OCI-LY1 (cell line): ENCODE data around the gene TBCE.

Experiments
- H2AFZ ChIP-seq: fragments of 200-600 bp; sonication (generic), shearing (Covaris generic); 2 replicates; pipeline ENCODE4 v1.6.0; 2014; ENCODE audit warnings: antibody characterized with exemption, mild to moderate bottlenecking, low read length
- H3F3A ChIP-seq: fragments of 200-600 bp; sonication (generic), shearing (Covaris generic); 2 replicates; pipeline ENCODE4 v1.6.0; 2014; ENCODE audit warnings: mild to moderate bottlenecking, antibody characterized with exemption, low read length, moderate library complexity; ENCODE audit not compliant: insufficient read depth
- H3K27ac ChIP-seq: fragments of 200-600 bp; sonication (generic); 2 replicates; pipeline ENCODE4 v1.5.1; 2014; ENCODE audit warnings: low read length, mixed run types, mild to moderate bottlenecking, low read depth; ENCODE audit not compliant: poor library complexity, severe bottlenecking
- H3K27me3 ChIP-seq: fragments of 200-600 bp; sonication (generic); 2 replicates; pipeline ENCODE4 v1.6.0; 2014; ENCODE audit warnings: antibody characterized with exemption, mild to moderate bottlenecking, low read length, moderate library complexity; ENCODE audit not compliant: insufficient read depth
- H3K36me3 ChIP-seq: fragments of 200-600 bp; sonication (generic); 2 replicates; pipeline ENCODE4 v1.6.1; 2014; ENCODE audit warnings: mild to moderate bottlenecking, antibody characterized with exemption, low read length, moderate library complexity, mixed read lengths; ENCODE audit not compliant: insufficient read depth
- H3K4me1 ChIP-seq: fragments of 200-600 bp; sonication (generic); 2 replicates; pipeline ENCODE4 v1.5.1; 2014; ENCODE audit warnings: mild to moderate bottlenecking, low read length, moderate library complexity; ENCODE audit not compliant: insufficient read depth, severe bottlenecking
- H3K4me2 ChIP-seq: fragments of 200-600 bp; sonication (generic), shearing (Covaris generic); 2 replicates; pipeline ENCODE4 v1.6.1; 2014; ENCODE audit warnings: low read length
- H3K4me3 ChIP-seq: fragments of 200-600 bp; sonication (generic); 2 replicates; pipeline ENCODE4 v1.5.1; 2014; ENCODE audit warnings: low read length, low read depth, mild to moderate bottlenecking, mixed read lengths; ENCODE audit not compliant: poor library complexity, severe bottlenecking
- H3K79me2 ChIP-seq: fragments of 200-600 bp; shearing (Covaris generic); 2 replicates; pipeline ENCODE4 v1.6.1; 2016; ENCODE audit warnings: mixed run types, low read length, mixed read lengths; ENCODE audit not compliant: insufficient read depth
- H3K9ac ChIP-seq: fragments of 200-600 bp; sonication (generic), shearing (Covaris generic); 2 replicates; pipeline ENCODE4 v1.6.1; 2014; ENCODE audit warnings: mild to moderate bottlenecking, low read length, mixed read lengths
- H3K9me2 ChIP-seq: fragments of 200-600 bp; sonication (generic), shearing (Covaris generic); 2 replicates; pipeline ENCODE4 v1.6.1; 2014; ENCODE audit warnings: low read depth, mild to moderate bottlenecking, low read length, mixed read lengths
- H3K9me3 ChIP-seq: fragments of 200-600 bp; shearing (Covaris generic); 2 replicates; pipeline ENCODE4 v1.6.1; 2014; ENCODE audit warnings: low read length, mixed read lengths
- H4K20me1 ChIP-seq: fragments of 200-600 bp; sonication (generic), shearing (Covaris generic); 2 replicates; pipeline ENCODE4 v1.6.0; 2016; ENCODE audit warnings: mild to moderate bottlenecking, low read length; ENCODE audit not compliant: insufficient read depth
- EZH2 ChIP-seq: fragments of 200-600 bp; sonication (generic), shearing (Covaris generic); IDR thresholded peaks from 2 replicates; pipeline ENCODE4 v1.8.0; 2017; ENCODE audit warnings: borderline replicate concordance, mixed run types, mild to moderate bottlenecking, antibody characterized with exemption, low read length, moderate library complexity, mixed read lengths
- TF ChIP-seq, protein P1 (sequence below): fragments of 200-600 bp; sonication (generic), shearing (Covaris generic); IDR thresholded peaks from 2 replicates; pipeline ENCODE4 v1.5.1; 2017; ENCODE audit warnings: mild to moderate bottlenecking, antibody characterized with exemption, low read length, moderate library complexity, mixed read lengths

TBCE gene

DNA sequence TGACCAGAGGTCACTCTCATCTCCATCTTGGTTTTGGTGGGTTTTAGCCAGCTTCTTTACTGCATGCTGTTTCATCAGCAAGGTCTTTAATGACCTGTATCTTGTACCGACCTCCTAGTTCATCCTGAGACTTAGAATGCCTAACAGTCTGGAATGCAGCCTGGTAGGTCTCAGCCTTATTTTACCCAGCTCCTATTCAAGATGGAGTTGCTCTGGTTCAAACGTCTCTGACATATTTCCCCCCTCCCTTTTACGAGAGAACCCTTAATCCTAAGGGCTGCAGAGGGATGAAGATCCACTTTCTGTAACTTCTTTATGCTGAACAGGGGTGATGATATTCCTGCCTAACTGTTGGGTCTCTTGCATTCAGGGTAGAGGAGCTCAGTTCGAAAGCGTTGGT is 43.2 kb downstream of the TBCE start:
- H3K36me3 ChIP-seq: peaks cover 6% of the 10 kb centered on the region; the same call in 1 of the 2 replicates
- H3K9ac ChIP-seq: no peak overlapping the region
- H3K9me3 ChIP-seq: no peaks in the 10 kb centered on the region
- H2AFZ ChIP-seq: no peak overlapping the region
- no peak overlapping the region for H3K4me2 ChIP-seq
- 0 out of 2 replicates have a peak, but pooled peaks cover 3% of the 10 kb centered on the region for H3F3A ChIP-seq
- H3K79me2 ChIP-seq: no peaks in the 10 kb centered on the region
- H3K9me2 ChIP-seq: no peaks in the 10 kb centered on the region
- no peaks in the 10 kb centered on the region for H3K4me1 ChIP-seq
- H3K27me3 ChIP-seq: no peaks in the 10 kb centered on the region
- no peak overlapping the region for H3K27ac ChIP-seq
- no peaks in the 10 kb centered on the region for H4K20me1 ChIP-seq
- TF ChIP-seq, protein P1, sequence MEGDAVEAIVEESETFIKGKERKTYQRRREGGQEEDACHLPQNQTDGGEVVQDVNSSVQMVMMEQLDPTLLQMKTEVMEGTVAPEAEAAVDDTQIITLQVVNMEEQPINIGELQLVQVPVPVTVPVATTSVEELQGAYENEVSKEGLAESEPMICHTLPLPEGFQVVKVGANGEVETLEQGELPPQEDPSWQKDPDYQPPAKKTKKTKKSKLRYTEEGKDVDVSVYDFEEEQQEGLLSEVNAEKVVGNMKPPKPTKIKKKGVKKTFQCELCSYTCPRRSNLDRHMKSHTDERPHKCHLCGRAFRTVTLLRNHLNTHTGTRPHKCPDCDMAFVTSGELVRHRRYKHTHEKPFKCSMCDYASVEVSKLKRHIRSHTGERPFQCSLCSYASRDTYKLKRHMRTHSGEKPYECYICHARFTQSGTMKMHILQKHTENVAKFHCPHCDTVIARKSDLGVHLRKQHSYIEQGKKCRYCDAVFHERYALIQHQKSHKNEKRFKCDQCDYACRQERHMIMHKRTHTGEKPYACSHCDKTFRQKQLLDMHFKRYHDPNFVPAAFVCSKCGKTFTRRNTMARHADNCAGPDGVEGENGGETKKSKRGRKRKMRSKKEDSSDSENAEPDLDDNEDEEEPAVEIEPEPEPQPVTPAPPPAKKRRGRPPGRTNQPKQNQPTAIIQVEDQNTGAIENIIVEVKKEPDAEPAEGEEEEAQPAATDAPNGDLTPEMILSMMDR: no peak
- TF ChIP-seq EZH2: no peak
- H3K4me3 ChIP-seq: no peak overlapping the region

DNA sequence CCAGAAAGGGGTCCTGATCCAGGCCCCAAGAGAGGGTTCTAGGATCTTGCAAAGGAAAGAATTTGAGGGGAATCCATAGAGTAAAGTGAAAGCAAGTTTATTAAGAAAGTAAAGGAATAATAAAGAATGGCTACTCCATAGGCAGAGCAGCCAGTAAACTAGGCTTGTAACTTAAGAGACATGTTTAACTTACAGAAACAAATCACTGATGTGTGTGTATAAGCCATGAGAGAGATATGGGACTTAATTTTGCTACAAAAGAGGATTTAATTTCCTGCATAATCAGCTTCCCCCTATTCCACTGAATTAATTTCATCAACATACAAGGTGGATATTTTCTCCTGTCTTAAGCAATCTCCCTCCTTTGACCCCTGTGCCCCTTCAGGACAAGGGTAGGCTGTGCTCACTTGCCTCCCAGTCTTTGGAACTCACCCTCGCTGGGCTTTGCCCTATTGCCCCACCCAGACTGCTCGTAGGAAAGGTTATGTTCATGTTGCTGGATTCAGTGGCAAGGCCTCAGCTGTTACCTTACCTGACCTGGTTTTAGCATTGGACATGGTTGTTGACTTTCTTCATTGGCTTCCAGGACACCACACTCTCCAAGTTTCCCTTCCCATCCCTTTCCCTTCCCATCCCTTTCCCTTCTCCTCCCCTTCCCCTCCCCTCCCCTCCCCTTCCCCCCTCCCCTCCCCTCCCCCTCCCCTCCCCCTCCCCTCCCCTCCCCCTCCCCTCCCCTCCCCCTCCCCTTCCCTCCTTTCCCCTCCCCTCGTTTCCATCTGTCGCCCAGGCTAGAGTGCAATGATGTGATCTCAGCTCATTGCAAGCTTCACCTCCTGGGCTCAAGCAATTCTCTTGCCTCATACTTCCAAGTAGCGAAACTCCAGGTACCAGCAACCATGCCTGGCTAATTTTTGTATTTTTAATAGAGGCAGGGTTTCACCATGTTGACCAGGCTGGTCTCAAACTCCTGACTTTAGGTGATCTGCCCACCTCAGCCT is 44.6 kb downstream of the TBCE start:
- Histone ChIP-seq H3K9me2 (no peaks in the 10 kb centered on the region), H2AFZ (no peak overlapping the region), H4K20me1 (no peaks in the 10 kb centered on the region), H3K27ac (no peak overlapping the region), H3F3A (0 out of 2 replicates have a peak, but pooled peaks cover 3% of the 10 kb centered on the region), H3K9ac (no peak overlapping the region), H3K4me2 (no peak overlapping the region), H3K27me3 (no peaks in the 10 kb centered on the region), H3K4me1 (no peaks in the 10 kb centered on the region), H3K36me3 (peaks cover 6% of the 10 kb centered on the region; the same call in 1 of the 2 replicates), H3K4me3 (no peak overlapping the region), H3K9me3 (no peaks in the 10 kb centered on the region), H3K79me2 (no peaks in the 10 kb centered on the region)
- no peak for TF ChIP-seq EZH2
- TF ChIP-seq, protein P1: no peak

DNA sequence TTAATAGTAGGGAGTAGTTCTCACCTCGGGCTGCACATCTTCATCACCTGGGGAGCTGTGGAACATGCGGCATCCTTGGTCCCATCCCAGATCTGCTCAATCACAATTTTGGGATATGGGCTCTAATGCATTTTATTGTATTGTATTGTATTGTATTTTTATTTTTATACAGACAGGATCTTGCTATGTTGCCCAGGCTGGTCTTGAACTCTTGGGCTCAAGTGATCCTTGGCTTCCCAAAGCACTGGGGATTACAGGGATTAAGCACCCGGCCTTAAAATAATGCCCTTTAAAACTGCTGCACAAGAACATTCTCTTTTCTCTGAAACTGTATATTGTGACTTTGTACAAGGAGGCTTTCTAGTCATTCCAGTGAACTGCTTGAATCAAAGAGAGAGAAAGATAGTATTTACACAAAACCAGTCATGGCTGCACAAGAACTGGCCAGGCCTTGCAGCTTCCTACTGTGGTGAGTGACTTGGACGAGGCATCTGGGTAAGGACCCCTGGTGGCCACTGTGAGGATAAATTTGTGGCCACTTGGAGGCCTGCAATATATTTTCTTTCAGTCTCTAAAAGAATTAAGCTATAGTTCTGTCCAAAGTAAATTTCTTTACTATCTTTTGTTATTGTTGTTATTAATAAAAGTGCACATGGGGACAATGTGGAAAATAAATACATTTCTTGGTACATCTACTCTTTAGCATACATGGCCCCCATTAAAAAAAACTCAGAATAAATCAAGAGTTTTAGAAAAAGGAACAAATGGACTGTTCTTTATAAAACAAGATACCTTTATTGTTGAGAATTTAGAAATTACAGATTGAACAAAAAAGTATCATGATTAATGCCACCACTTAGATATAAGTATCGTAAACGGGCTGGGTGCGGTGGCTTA is 48.0 kb downstream of the TBCE start:
- no peaks in the 10 kb centered on the region for H3K27me3 ChIP-seq
- H3K4me3 ChIP-seq: no peak overlapping the region
- H3K9ac ChIP-seq: no peak overlapping the region
- H3F3A ChIP-seq: 0 out of 2 replicates have a peak, but pooled peaks cover 3% of the 10 kb centered on the region
- no peaks in the 10 kb centered on the region for H3K79me2 ChIP-seq
- no peak overlapping the region for H3K4me2 ChIP-seq
- no peak overlapping the region for H2AFZ ChIP-seq
- H3K9me3 ChIP-seq: no peaks in the 10 kb centered on the region
- no peaks in the 10 kb centered on the region for H3K4me1 ChIP-seq
- peaks cover 13% of the 10 kb centered on the region; the same call in 1 of the 2 replicates for H3K36me3 ChIP-seq
- H3K9me2 ChIP-seq: no peaks in the 10 kb centered on the region
- TF ChIP-seq EZH2: no peak
- TF ChIP-seq, protein P1: peak; percentile 77
- H4K20me1 ChIP-seq: no peaks in the 10 kb centered on the region
- H3K27ac ChIP-seq: no peak overlapping the region
